HL-60 (cell line): ENCODE measurements around the gene MARVELD1.
A peak's percentile ranks its signal among the peaks of the same experiment; 100 is the strongest.

Experiments
- DNase-seq, 2 experiments: peaks; one replicate each; pipeline ENCODE4 v3.0.0-alpha.2; 2010 to 2020; ENCODE audit warnings: low read depth in 1 of 2, low spot score in 1 of 2
- H3K27ac ChIP-seq: fragments of 250-450 bp; sonication (Bioruptor Pico); replicated peaks from 2 replicates; pipeline ENCODE4 v1.5.1; 2020; ENCODE audit warnings: mild to moderate bottlenecking, moderate library complexity
- H3K27me3 ChIP-seq: fragments of 250-450 bp; sonication (Bioruptor Pico); 2 replicates; pipeline ENCODE4 v1.5.1; 2021; ENCODE audit warnings: mild to moderate bottlenecking, moderate library complexity; ENCODE audit not compliant: insufficient read depth, poor library complexity, severe bottlenecking
- H3K4me3 ChIP-seq: replicated peaks from 2 replicates; pipeline ENCODE4 v1.5.1; 2011; ENCODE audit warnings: mild to moderate bottlenecking, control low read depth, low read length; ENCODE audit not compliant: insufficient read depth
- CTCF ChIP-seq: IDR thresholded peaks from one replicate; pipeline ENCODE4 v1.5.1; 2011; ENCODE audit warnings: low read length, control low read depth, inconsistent platforms; ENCODE audit not compliant: insufficient read depth
- GABPA ChIP-seq: IDR thresholded peaks from 2 replicates; pipeline ENCODE4 v1.6.1; 2012; ENCODE audit warnings: low read depth
- POLR2AphosphoS5 ChIP-seq: IDR thresholded peaks from 2 replicates; pipeline ENCODE4 v1.6.1; 2012; ENCODE audit warnings: low read depth
- REST ChIP-seq: IDR thresholded peaks from 2 replicates; pipeline ENCODE4 v1.6.1; 2012; ENCODE audit warnings: low read depth; ENCODE audit not compliant: insufficient replicate concordance
- SPI1 ChIP-seq: IDR thresholded peaks from 2 replicates; pipeline ENCODE4 v1.6.1; 2012; ENCODE audit warnings: low read depth, mild to moderate bottlenecking, borderline replicate concordance

The MARVELD1 gene

GRCh38 chr10:97726636-97727178 lies 13.2 kb downstream of the MARVELD1 start:
- Histone ChIP-seq H3K4me3 (no peak overlapping the region), H3K27ac (no peak overlapping the region), H3K27me3 (no peaks in the 10 kb centered on the region)
- no peak for TF ChIP-seq CTCF
- no peak for TF ChIP-seq GABPA
- no peak for TF ChIP-seq POLR2AphosphoS5
- no peak for TF ChIP-seq SPI1
- no peak for TF ChIP-seq REST
- DNase-seq: no peak

GRCh38 chr10:97729014-97729413 lies 15.5 kb downstream of the MARVELD1 start:
- DNase-seq: peak in 1 of 2 experiments; percentile 28
- TF ChIP-seq POLR2AphosphoS5 (no peak), CTCF (no peak), REST (no peak), SPI1 (no peak), GABPA (no peak)
- H3K27me3 ChIP-seq: no peaks in the 10 kb centered on the region
- no peak overlapping the region for H3K4me3 ChIP-seq
- H3K27ac ChIP-seq: no peak overlapping the region

- peak in 1 of 2 experiments; percentile 62 for DNase-seq
- no peak for TF ChIP-seq SPI1
- TF ChIP-seq POLR2AphosphoS5: no peak
- peak; percentile 67 for TF ChIP-seq CTCF
- no peak overlapping the region for H3K4me3 ChIP-seq
- no peaks in the 10 kb centered on the region for H3K27me3 ChIP-seq
- H3K27ac ChIP-seq: no peak overlapping the region
Measured at GRCh38 chr10:97731346-97732051, 18.0 kb downstream of the MARVELD1 start.

GRCh38 chr10:97732052-97732359 lies 18.5 kb downstream of the MARVELD1 start:
- no peaks in the 10 kb centered on the region for H3K27me3 ChIP-seq
- no peak for DNase-seq
- H3K4me3 ChIP-seq: no peak overlapping the region
- no peak for TF ChIP-seq POLR2AphosphoS5
- TF ChIP-seq SPI1: no peak
- no peak for TF ChIP-seq GABPA
- no peak for TF ChIP-seq REST
- TF ChIP-seq CTCF: no peak
- H3K27ac ChIP-seq: no peak overlapping the region
